Neural progenitor cell (in vitro differentiated cells): Measurements from ENCODE around the gene CLDN10. TPM values are rescaled to one million over a fixed set of nuclear protein-coding genes. Genes with fewer than 3 reads are reported as not detected.
A peak's percentile ranks its signal among the peaks of the same experiment; 100 is the strongest.

Experiments
- DNase-seq: peaks from one replicate; pipeline ENCODE4 v3.0.0-alpha.2; 2016; ENCODE audit warnings: low spot score
- H2AFZ ChIP-seq: fragments of 200-600 bp; sonication (generic); replicated peaks from 2 replicates; pipeline ENCODE4 v1.6.1; 2016; ENCODE audit warnings: antibody characterized with exemption
- H3F3A ChIP-seq: fragments of 200-600 bp; sonication (generic); 2 replicates; pipeline ENCODE4 v1.6.1; 2016; ENCODE audit warnings: antibody characterized with exemption, low read depth
- H3K27ac ChIP-seq: fragments of 200-600 bp; sonication (generic); 2 replicates; pipeline ENCODE4 v1.5.1; 2016; ENCODE audit warnings: mild to moderate bottlenecking
- H3K27me3 ChIP-seq: fragments of 200-600 bp; sonication (generic); 2 replicates; pipeline ENCODE4 v1.6.1; 2016; ENCODE audit warnings: mild to moderate bottlenecking, moderate library complexity
- H3K36me3 ChIP-seq: fragments of 200-600 bp; sonication (generic); 2 replicates; pipeline ENCODE4 v1.5.1; 2016
- H3K4me1 ChIP-seq: fragments of 200-600 bp; sonication (generic); 2 replicates; pipeline ENCODE4 v1.6.1; 2016; ENCODE audit warnings: mixed run types
- H3K4me2 ChIP-seq: fragments of 200-600 bp; sonication (generic); 2 replicates; pipeline ENCODE4 v1.6.1; 2016
- H3K4me3 ChIP-seq: fragments of 200-600 bp; sonication (generic); 2 replicates; pipeline ENCODE4 v1.5.1; 2016
- H3K79me2 ChIP-seq: fragments of 200-600 bp; sonication (generic); 2 replicates; pipeline ENCODE4 v1.6.1; 2016; ENCODE audit warnings: low read depth
- H3K9ac ChIP-seq: fragments of 200-600 bp; sonication (generic); 2 replicates; pipeline ENCODE4 v1.6.1; 2016
- H3K9me3 ChIP-seq: fragments of 200-600 bp; sonication (generic); 2 replicates; pipeline ENCODE4 v1.5.1; 2016; ENCODE audit warnings: low read depth
- H4K20me1 ChIP-seq: fragments of 200-600 bp; sonication (generic); 2 replicates; pipeline ENCODE4 v1.6.1; 2016; ENCODE audit warnings: low read depth
- H3K27ac Mint-ChIP-seq: 3 replicates; pipeline ENCODE4 v1.8.0; 2021; ENCODE audit warnings: mixed read lengths
- H3K27me3 Mint-ChIP-seq: 2 replicates; pipeline ENCODE4 v1.8.0; 2022; ENCODE audit warnings: low read depth, mild to moderate bottlenecking, inconsistent platforms, moderate library complexity, mixed read lengths; ENCODE audit not compliant: insufficient read depth
- H3K36me3 Mint-ChIP-seq: 3 replicates; pipeline ENCODE4 v1.8.0; 2021; ENCODE audit warnings: mixed read lengths
- H3K4me1 Mint-ChIP-seq: 3 replicates; pipeline ENCODE4 v1.8.0; 2021; ENCODE audit warnings: mixed read lengths
- H3K4me3 Mint-ChIP-seq: 3 replicates; pipeline ENCODE4 v1.8.0; 2021; ENCODE audit warnings: mild to moderate bottlenecking, moderate library complexity, mixed read lengths
- H3K9me3 Mint-ChIP-seq: 3 replicates; pipeline ENCODE4 v1.8.0; 2020; ENCODE audit warnings: mixed read lengths
- CTCF ChIP-seq: fragments of 200-600 bp; sonication (generic); IDR thresholded peaks from 2 replicates; pipeline ENCODE4 v1.5.1; 2017; ENCODE audit warnings: antibody characterized with exemption, mild to moderate bottlenecking
- EZH2 ChIP-seq: fragments of 200-600 bp; sonication (generic); IDR thresholded peaks from 2 replicates; pipeline ENCODE4 v1.6.1; 2017; ENCODE audit warnings: antibody characterized with exemption, mild to moderate bottlenecking, moderate library complexity
- EZH2phosphoT487 ChIP-seq: fragments of 200-600 bp; sonication (generic); IDR thresholded peaks from 2 replicates; pipeline ENCODE4 v1.6.1; 2017; ENCODE audit warnings: antibody characterized with exemption
- total RNA-seq: library from RNA; depleted of rRNA; stranded (reverse); fragments of >200 nt; gene quantifications from 2 replicates; pipeline ENCODE4 v1.2.3, GENCODE V29; 2015; ENCODE audit warnings: low replicate concordance

The CLDN10 gene
- total RNA-seq, 1 donor from 2014 or later, result 25.5 TPM

- no peak overlapping the region for H3K27ac Mint-ChIP-seq
- peaks cover 9% of the 10 kb centered on the region for H3K36me3 ChIP-seq
- H3K9me3 ChIP-seq, result no peaks in the 10 kb centered on the region
- H3K27me3 Mint-ChIP-seq, result no peaks in the 10 kb centered on the region
- DNase-seq, result no peak
- H3K4me3 Mint-ChIP-seq, result no peak overlapping the region
- no peak for TF ChIP-seq EZH2phosphoT487
- no peak for TF ChIP-seq EZH2
- no peak for TF ChIP-seq CTCF
- H3K79me2 ChIP-seq, result no peaks in the 10 kb centered on the region
- no peaks in the 10 kb centered on the region for H3K4me1 Mint-ChIP-seq
- no peak overlapping the region for H2AFZ ChIP-seq
- no peaks in the 10 kb centered on the region for H3K9me3 Mint-ChIP-seq
- no peak overlapping the region for H3K9ac ChIP-seq
- peaks cover 21% of the 10 kb centered on the region for H3K36me3 Mint-ChIP-seq
- no peaks in the 10 kb centered on the region for H3K4me1 ChIP-seq
- H3F3A ChIP-seq, result no peaks in the 10 kb centered on the region
- no peak overlapping the region for H3K27ac ChIP-seq
- H3K4me3 ChIP-seq, result no peak overlapping the region
- no peak overlapping the region for H3K4me2 ChIP-seq
- H3K27me3 ChIP-seq, result no peaks in the 10 kb centered on the region
- H4K20me1 ChIP-seq, result no peaks in the 10 kb centered on the region
These were observed 44.2 kb downstream of the CLDN10 start for GRCh38 chr13:95596701-95597100.

- no peak for DNase-seq
- Histone ChIP-seq H3K9me3 (no peaks in the 10 kb centered on the region), H4K20me1 (no peaks in the 10 kb centered on the region), H3K79me2 (no peaks in the 10 kb centered on the region), H3F3A (no peaks in the 10 kb centered on the region), H3K9ac (no peak overlapping the region), H3K4me3 (no peak overlapping the region), H2AFZ (no peak overlapping the region), H3K27ac (no peak overlapping the region), H3K4me1 (no peaks in the 10 kb centered on the region), H3K27me3 (no peaks in the 10 kb centered on the region), H3K4me2 (no peak overlapping the region), H3K36me3 (peaks cover 7% of the 10 kb centered on the region)
- no peaks in the 10 kb centered on the region for H3K9me3 Mint-ChIP-seq
- peaks cover 22% of the 10 kb centered on the region for H3K36me3 Mint-ChIP-seq
- no peaks in the 10 kb centered on the region for H3K27me3 Mint-ChIP-seq
- H3K4me3 Mint-ChIP-seq, result no peak overlapping the region
- TF ChIP-seq CTCF, result no peak
- no peak for TF ChIP-seq EZH2phosphoT487
- TF ChIP-seq EZH2, result no peak
- no peaks in the 10 kb centered on the region for H3K4me1 Mint-ChIP-seq
- no peak overlapping the region for H3K27ac Mint-ChIP-seq
These were observed 48.7 kb downstream of the CLDN10 start for GRCh38 chr13:95601216-95601615.

- H3K79me2 ChIP-seq, result no peaks in the 10 kb centered on the region
- H3K27ac ChIP-seq, result no peak overlapping the region
- H4K20me1 ChIP-seq, result no peaks in the 10 kb centered on the region
- H3F3A ChIP-seq, result no peaks in the 10 kb centered on the region
- H3K4me3 ChIP-seq, result no peak overlapping the region
- H2AFZ ChIP-seq, result no peak overlapping the region
- Mint-ChIP-seq H3K27me3 (no peaks in the 10 kb centered on the region), H3K27ac (peak overlapping the region; percentile 55), H3K9me3 (no peaks in the 10 kb centered on the region), H3K36me3 (peaks cover 23% of the 10 kb centered on the region), H3K4me3 (no peak overlapping the region), H3K4me1 (no peaks in the 10 kb centered on the region)
- no peaks in the 10 kb centered on the region for H3K27me3 ChIP-seq
- DNase-seq, result no peak
- TF ChIP-seq EZH2, result no peak
- TF ChIP-seq EZH2phosphoT487, result no peak
- TF ChIP-seq CTCF, result no peak
- no peaks in the 10 kb centered on the region for H3K9me3 ChIP-seq
- H3K4me1 ChIP-seq, result no peaks in the 10 kb centered on the region
- peaks cover 7% of the 10 kb centered on the region for H3K36me3 ChIP-seq
- H3K4me2 ChIP-seq, result no peak overlapping the region
- no peak overlapping the region for H3K9ac ChIP-seq
These were observed 49.4 kb downstream of the CLDN10 start for GRCh38 chr13:95601906-95602305.
